Measurements from ENCODE around the gene IL17RB.

- TF ChIP-seq CTCF (conservative IDR thresholded peaks at IDR 0.05; ENCODE audit: low read length) (no peak), EZH2phosphoT487 (IDR thresholded peaks at IDR 0.05; ENCODE audit: borderline replicate concordance) (no peak)
These were observed 40.8 kb upstream of the IL17RB start for GRCh38 chr3:53805463-53806159.
